GM18873 (cell line): ENCODE measurements around the gene ALKBH6.

ENCODE experiments used
- ATAC-seq: cut with Tn5 transposase; IDR thresholded peaks from one replicate; pipeline ENCODE4 v1.9.1; 2021; ENCODE audit warnings: mild to moderate bottlenecking, moderate library complexity, moderate number of reproducible peaks; ENCODE audit not compliant: unreplicated experiment, low FRiP score

The ALKBH6 gene

DNA sequence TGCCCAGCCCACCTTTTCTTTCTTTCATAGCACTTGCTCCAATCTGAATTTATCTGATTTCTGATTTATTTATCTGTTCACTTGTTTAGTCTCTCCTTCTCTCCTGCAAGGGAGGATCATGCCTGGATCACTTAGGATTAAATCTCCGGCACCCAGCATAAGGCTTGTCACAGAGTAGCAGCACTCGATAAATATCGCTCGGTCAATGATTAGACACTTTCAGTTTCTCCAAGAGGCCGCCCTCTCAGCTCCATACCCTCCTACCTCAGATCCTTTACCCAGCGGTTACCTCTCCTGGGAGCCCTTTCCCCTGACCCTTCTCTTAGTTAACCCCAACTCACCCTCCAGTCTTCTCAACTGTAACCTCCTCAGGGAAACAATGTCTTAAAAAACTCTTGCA, 17.3 kb upstream of the ALKBH6 start:
- ATAC-seq = no peak

DNA sequence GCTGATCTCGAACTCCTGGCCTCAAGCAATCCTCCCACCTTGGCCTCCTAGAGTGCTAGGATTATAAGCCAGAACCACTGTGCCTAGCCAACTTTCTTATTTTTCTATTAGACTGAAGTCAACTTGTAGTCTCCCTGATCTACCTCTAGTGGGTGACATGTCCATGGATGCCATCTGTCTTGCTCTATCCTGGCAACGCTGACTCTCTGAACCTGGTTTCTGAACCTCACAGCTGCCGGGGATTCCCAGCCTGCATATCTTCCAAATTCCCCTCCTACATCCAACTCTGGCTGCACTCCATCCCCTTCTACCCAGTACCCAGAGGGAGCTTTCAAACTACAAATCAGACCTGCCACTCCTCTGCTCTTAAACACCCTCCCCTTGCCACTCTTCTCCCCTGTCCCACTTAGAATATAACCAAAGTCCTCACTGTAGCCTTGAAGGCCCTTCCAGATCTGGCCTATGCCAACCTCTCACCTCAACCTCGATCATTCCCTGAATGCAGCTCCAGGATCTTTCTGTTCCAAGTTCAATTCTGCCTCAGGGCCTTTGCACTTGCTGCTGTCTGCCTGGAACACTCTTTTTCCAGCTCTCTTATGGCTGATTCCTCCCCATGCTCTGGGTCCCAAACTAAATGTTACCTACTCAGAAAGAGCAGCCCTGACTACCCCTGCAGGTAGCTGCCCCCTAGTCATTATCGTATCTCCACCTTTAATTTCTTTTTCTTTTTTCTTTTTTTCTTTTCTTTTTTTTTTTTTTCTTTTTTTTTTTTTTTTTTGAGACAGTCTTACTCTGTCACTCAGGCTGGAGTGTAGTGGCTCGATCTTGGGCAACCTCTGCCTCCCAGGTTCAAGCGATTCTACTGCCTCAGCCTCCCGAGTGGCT, 16.5 kb upstream of the ALKBH6 start:
- ATAC-seq = no peak

DNA sequence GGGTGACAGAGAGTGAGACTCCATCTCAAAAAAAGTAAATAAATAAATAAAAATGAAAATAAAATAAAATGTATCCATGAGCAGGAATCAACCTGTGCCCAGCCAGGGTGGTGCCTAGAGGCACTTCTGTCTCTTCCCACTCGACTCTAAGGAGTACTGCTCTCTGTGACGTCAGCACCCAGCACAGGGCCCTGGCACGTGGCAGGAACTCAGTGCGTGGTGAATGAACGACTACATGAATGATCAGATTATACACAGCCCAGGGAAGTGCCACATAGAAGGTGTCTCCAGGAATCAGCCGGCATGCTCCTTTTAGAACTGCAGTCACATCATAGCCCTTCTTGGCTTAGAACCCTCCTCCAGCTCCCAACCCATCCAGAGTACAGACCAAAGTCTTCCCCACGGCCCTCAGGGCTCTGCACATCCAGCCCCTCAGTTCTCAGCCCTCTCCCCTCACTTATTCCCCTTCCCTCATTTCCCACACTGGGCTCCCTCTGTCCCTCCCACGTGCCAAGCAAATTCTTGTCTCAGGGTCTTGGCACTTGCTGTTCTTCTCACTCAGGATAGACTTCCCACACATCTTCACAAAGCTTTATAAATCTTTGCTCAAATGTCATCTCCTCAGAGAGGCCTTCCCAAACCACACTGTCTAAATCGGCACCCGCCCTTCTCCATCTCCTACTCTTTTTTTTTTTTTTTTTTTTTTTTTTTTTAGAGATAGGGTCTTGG, 14.5 kb upstream of the ALKBH6 start:
- no peak for ATAC-seq

DNA sequence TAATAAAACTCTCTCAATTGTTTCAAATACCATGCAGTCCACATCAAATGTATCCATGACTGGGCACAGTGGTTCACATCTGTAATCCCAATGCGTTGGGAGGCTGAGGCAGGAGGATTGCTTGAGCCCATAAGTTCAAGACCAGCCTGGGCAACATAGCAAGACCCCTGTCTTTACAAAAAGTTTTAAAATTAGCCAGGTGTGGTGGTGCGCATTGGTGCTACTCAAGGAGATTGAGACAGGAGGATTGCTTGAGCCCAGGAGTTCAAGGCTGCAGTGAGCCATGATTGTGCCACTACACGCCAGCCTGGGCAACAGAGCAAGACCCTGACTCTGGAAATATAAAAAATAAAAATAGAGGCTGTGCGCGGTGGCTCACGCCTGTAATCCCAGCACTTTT, 13.7 kb upstream of the ALKBH6 start:
- no peak for ATAC-seq

DNA sequence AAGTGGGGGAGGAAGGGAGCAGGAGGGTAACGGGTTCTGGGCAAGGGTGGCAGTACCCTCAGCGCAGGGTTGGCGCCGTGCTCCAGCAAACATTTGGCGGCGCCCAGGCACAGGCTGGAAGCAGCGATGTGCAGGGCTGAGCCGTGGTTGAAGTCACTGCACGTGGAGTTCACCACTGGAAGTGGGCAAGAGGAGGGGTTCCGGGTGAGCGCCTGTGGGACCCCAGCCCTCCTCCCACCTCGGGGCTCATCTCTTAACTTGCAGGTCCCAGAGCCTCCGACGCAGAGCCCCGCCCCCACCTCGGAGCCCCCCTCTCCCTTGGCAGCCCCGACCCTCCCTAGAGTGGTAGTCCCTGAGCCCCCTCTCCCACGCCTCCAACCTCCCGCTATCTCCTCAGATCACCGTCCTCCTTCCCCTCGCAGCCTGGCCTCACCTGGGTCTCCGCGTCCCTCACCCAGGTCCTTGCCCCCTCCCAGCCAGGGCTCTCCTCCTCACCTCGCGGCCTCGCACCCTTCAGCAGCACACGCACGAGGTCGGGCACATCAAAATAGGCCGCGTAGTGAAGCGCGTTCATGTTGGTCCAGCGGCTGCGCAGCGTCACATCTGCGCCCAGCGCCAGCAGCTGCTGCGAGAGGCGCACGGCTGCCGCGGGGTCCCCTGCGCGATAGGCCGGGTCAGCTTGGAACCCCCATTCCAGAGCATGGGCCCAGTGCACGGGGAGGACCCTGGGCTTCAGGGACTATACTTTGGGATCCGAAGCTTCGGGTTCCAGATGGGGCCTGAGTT, 12.3 kb upstream of the ALKBH6 start:
- ATAC-seq = no peak

DNA sequence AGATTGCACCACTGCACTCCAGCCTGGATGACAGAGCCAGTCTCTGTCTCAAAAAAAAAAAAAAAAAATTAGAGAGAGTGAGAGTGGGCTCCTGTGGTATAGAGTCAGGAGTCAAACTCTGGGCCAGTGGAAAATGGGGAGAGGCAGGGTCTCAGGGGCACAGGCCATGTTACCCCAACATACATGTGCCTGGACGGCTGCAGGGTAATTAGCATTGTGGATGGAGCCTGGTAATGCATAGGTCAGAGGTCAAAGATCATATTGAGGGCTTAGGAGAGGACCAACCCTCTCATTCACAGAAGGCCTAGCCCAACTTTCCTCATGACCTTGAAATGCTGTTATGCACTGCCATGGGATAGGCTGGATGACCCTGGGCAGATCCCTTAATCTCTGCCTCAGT, 11.5 kb upstream of the ALKBH6 start:
- no peak for ATAC-seq

DNA sequence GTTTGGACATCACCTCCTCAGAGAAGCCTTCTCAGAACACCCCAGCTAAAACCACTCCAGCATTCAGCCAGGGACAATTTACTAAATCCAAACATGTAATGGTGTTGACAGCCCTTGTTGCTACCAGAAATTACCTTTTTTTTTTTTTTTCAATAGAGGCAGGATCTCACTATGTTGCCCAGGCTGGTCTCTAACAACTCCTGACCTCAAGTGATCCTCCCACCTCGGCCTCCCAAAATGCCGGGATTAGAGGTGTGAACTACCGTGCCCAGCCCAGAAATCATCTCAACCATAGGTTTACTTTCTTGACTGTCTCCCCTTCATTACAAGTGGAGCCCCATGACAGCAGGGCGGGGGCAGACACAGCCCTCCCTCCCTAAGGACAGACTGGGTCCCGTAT, 9.4 kb upstream of the ALKBH6 start:
- ATAC-seq = no peak

DNA sequence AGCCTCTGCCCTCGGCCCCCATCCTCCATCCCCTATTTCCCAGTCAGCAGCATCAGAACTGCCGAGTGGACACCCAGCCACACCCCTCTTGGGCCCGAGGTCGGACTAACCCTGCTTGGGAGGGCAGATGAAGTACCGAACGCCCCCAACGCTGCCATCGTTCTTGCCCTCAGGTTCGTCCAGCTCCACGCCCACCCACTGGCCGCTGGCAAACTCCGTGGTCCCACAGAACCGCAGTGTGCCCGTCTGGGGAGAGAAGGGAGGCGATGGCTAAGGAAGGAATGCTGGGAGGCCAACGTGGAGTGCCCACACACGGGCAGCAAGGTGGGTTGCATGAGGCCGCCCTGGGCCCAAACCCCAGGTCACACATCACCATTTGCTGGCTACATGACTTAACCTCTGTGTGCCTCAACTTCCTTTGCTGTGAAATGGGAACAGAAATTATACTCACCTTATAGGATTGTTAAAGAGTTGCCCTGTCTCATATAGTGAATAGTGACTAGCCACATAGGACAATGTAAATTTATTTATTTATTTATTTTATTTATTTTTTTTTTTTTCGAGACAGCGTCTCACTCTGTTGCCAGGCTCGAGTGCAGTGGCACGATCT, 5.2 kb upstream of the ALKBH6 start:
- no peak for ATAC-seq

DNA sequence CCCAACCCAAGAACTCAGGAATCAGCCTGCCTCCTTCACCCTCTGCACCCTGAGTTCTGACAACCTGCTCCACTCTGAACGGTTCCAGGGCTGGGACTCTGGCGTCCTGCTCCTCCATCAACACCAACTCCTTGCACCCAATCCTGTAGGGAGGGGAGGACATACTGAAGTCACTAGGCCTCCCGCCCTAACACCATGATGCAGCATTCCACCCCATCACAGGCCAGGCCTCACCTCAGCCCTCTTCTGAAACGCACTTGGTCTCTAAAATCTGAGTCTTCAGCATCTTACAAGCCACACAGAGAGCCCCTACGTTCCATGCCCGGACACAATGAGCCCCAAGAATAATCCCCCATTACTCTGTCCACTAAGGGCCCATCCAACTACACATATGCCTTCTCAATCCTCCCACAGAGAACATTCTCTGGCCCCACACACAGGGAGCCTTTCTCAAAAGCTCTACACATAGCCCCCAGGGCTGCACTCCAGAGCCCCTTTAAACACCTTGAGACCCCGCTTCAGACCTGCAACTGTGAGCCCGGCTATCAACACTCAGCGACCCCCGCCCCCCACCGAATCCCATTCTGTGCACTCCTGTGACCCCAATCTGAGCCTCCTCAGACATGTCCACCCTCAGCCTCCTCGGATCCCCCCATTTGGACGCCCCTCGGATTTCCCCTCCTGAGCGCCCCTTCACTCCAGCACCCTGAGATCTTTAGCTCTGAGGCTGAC, 567 bp downstream of the ALKBH6 start:
- ATAC-seq = no peak

DNA sequence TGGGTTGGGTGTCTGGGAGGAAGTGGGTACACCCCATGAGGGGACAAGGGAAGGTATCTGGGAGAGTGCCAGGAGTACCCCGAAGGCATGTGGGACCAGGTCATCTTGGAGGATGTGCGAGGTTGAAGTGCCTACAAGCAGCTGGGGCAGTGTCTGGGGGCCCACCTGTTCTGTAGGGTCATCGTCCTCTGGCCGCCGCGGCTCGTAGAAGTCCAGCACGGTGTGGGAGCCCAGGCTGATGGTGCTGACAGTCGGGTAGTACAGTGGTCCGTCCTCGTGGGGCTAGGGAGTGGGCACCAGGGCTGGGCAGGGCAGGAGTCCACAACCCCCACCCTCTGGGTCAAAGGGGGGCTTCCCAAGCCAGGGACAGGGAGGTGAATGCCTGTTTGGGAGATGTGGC, 3.6 kb downstream of the ALKBH6 start:
- no peak for ATAC-seq

DNA sequence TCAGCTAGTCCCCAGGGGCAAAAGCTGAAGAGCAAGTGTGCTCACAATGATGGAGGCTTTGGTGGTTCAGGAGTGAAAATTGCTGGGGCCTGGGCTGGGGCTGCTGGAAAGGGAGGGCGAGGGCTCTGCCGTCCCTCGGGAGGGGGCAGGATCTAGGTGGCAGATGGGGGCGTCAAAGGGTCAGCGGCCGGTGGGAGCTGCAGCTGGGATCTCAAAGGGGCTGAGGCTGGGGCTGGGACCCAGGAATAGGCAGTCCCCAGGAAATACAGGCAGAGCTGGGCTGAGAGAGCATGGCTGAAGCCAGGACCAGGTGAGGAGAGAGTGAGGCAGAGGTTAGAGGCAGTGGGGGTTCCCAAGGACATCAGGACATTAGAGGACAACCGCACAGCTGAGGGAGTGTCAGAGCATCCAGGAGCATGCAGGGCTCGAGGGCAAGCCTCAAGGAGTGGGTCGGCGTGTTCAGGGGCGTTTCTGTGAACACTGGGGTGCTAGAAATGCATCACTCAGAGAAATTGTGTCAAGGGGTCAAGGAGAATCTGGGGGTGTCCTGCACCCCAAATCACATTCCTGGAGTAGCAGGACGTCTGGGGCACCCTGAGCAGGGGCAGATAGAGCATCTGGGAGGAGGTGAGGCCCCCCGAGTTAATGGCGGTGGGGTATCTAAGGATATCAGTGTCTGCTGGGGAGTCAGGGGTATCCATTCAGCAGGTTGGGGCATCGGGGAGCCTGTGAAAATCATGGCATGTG, 4.2 kb downstream of the ALKBH6 start:
- no peak for ATAC-seq

DNA sequence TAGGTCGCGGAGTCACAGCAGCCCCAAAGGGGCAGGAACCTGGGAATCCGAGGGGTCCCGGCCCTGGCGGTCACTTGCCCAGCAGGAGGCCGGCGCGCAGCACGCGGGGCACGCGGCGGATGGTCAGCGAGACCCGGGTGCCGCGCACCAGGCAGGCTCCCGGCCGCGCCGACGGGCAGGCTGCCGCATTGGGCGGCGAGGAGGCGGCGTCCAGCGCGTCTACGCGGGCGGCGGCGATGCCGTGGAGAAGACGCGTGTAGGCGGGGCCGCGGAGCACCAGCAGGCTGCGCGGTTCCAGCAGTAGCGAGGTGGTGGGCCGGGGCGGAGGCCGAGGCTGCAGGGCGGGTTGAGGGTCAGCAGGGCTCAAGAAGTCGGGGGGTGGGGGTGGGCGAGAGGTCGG, 4.8 kb downstream of the ALKBH6 start:
- no peak for ATAC-seq

DNA sequence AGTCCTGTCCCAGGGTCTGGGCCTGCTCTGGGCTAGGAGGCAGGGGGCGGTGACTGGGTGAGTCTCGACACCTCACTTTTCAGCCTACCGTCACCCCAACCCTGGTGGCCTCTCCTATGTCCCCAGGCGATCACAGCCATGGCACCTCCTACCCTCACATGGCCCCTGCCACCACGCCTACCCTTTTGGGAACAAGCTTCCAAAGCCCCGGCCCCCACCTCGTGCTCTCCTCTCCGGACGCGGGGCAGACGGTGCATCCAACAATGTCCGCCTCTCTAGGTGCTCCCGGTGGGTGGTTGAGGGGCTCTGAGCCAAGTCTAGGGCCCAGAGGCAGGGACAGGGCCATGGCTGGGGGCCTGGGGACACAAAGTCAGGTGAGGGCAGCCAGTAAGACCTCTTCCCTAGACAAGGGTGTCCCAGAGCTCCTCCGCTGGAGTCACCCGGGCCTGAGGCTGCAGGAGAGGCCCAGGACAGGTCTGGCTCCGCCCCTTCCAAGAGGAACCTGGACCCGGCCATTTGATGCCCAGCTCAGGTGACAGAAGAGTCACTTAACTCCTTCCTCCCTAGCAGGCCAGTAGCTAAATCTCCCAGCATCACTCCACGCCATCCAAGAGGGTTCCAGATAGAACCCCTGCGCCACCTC, 5.6 kb downstream of the ALKBH6 start, which contains the start of gene SYNE4:
Gene SYNE4, minus strand, starts transcription at position 478 of the 643 bp plus-strand sequence. Its CDS starts 132 bp downstream, at position 346.
- no peak for ATAC-seq

DNA sequence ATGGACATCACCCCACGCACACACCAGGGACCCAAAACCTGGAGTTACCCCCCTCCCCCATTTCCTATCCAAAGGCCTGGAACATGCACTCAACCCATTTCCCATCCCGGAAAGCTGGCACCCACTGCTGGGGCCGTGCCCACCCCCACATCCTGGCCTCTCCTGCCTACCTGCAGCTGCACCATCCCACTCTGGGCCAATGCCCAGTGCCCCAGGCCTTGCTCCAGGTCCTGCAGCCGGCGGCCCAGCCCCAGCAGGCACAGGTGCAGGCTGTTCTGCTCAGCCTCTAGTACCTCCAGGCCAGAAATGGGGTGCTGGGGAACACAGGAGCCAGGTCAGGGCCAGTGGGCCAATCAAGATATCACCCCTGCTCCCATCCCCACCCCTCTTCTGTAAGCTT, 7.1 kb downstream of the ALKBH6 start:
- no peak for ATAC-seq

DNA sequence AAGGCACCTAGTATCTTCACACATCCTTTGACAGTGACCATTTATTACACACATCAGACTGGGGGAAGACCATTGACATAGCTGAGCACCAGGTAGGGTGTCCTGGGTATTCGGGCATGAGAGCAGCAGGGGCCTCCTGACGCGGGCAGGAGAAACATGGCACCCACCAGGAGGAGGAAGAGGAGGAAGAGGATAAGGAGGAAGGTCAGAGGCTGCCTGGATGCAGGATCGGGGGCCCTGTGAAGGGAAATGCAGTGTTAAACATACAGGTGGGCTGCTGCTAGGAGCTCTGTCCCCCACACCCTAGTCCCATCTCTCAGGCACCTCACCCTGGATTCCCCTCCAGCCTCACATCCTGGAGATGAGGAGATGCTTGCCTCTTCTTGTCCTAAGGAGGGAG, 10.7 kb downstream of the ALKBH6 start:
- ATAC-seq = no peak

DNA sequence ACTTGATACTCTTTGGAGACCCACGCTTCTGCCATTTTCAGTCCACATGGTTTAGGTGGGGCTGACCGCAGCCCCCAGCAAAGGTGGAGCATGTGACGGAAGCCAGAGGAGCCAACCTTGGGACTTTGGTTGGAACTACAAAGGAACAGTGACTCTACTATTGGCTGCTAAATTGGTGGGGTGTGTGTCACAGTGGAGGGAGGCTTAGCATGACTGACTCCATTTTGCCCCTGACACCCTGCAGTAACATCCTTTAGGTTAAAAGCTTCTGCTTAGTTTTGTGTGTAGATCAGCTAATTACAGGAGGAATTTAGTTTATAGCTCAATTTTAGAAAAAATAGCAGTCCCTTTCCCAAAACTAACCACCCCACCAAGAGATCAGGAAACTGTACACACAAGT, 12.4 kb downstream of the ALKBH6 start:
- no peak for ATAC-seq

DNA sequence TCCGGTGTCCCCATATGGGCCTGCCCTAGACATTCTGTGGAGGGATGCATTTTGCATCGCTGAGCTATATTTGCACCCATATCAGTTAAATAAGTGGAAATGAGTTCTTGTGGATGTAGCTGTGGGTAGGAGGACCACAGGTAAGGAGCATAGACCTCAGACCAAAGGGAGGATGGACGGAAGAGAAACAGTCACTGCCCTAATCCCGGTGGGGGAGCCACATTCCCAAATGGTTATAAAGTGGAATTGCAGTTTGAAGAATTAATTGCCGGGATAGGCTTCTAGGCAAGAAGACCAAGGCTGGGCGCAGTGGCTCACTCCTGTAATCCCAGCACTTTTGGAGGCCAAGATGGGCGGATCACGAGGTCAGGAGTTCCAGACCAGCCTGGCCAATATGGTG, 17.2 kb downstream of the ALKBH6 start:
- no peak for ATAC-seq

DNA sequence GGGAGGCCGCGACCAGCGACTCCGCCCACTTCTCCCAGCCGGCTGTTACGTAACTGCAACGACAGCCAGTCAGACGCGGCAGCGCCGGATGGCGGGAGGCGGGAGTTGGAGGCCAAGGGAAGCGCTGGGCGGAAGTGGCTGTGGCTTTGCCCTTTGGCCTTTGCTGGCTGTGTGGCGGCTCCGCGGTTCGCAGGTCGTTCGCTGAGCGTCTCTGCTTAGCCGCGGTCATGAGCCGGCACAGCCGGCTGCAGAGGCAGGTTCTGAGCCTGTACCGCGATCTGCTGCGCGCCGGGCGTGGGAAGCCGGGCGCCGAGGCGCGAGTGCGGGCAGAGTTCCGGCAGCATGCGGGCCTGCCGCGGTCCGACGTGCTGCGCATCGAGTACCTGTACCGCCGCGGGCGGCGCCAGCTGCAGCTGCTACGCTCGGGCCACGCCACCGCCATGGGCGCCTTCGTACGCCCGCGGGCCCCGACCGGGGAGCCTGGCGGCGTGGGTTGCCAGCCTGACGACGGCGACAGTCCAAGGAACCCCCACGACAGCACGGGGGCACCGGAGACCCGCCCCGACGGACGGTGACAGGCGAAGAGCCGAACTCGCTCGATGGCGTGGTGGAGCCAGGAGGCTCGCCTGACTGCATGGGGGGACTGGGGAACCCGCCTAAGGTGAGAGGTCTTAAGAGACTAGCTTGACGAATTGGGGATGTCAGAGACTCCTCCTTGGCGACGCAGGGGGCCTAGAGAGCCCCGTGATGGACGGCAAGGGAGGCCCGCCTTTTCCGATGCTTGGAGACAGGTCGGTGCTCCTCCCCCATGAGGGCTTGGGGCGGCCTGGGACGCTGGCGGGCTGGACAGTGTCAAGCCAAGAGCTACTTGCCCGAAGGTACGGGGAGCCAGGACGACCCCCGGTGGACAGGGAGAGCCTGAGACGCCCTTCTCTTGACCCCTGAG, 18.7 kb downstream of the ALKBH6 start, which contains the start of gene SDHAF1:
Gene SDHAF1, plus strand, starts transcription at position 141 of the 946 bp plus-strand sequence. Its CDS starts 87 bp downstream, at position 228.
- peak; percentile 67 for ATAC-seq
